ENCODE measurements around the gene AOPEP.

DNA sequence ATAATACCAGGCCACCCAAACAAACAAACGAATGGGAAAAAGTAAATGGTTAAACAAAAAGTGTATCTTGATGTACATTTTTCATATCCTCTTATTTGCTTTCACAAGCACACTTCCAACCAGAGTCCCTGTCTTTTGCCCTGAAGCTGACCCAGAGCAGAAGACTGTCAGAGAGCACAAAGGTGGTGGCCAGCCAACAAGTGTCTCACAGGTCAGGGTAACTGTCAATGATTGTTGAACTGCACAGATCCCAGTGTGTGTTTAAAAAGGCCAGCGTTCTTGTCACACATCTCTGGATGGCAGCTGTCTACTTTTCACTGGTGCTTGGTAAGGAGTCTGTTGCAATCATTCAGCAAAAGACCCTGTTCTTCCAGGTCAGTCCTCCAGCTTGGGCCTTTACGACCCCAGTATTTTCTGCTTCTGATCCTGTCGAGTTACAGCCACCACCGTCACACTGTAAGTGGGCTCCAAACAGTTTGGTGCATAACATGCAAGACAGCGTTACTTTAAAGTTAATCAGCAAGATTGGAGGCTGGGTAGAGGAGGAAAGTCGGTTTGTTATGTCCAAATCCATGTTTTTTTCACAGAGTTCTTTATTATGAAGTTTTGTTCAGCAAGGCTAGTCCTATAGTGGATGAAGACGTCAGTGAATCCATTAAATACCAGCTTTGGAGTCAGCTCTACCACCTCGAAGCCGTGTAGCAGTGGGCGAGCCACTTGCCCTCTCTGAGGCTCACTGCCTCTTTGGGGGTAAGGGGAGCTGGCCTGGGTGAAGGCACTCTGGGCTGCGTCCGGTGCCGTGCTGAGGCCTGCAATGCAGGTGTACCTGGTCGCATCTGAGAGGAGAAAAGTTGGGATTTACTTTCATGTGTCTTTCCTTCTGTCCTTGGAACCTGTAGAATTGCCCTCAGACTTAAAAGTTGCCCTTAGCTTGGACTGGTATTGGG, 265.7 kb downstream of the AOPEP start:
- TF ChIP-seq, protein P1, sequence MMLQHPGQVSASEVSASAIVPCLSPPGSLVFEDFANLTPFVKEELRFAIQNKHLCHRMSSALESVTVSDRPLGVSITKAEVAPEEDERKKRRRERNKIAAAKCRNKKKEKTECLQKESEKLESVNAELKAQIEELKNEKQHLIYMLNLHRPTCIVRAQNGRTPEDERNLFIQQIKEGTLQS (CRISPR knock-in tag; conservative IDR thresholded peaks at IDR 0.05) = no peak
- TF ChIP-seq, protein P2, sequence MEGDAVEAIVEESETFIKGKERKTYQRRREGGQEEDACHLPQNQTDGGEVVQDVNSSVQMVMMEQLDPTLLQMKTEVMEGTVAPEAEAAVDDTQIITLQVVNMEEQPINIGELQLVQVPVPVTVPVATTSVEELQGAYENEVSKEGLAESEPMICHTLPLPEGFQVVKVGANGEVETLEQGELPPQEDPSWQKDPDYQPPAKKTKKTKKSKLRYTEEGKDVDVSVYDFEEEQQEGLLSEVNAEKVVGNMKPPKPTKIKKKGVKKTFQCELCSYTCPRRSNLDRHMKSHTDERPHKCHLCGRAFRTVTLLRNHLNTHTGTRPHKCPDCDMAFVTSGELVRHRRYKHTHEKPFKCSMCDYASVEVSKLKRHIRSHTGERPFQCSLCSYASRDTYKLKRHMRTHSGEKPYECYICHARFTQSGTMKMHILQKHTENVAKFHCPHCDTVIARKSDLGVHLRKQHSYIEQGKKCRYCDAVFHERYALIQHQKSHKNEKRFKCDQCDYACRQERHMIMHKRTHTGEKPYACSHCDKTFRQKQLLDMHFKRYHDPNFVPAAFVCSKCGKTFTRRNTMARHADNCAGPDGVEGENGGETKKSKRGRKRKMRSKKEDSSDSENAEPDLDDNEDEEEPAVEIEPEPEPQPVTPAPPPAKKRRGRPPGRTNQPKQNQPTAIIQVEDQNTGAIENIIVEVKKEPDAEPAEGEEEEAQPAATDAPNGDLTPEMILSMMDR (IDR thresholded peaks at IDR 0.05) = no peak

Measured in WTC11 (cell line).